B cell (primary cell): ENCODE results near the gene FOLR1. TPM values are rescaled to one million over a fixed set of nuclear protein-coding genes. Genes with fewer than 3 reads are reported as not detected.

Source experiments
- ATAC-seq: fragments of 200-7000 bp; cut with Tn5 transposase; one replicate; pipeline ENCODE4 v1.10.0; 2021; ENCODE audit warnings: low read depth, mild to moderate bottlenecking, moderate number of reproducible peaks, moderate library complexity
- CTCF ChIA-PET: fragments of 350-600 bp; sonication (Branson Sonifier 250); formaldehyde crosslinking; loops from one replicate; lab custom pipeline; 2021; ENCODE audit warnings: antibody characterized with exemption, inconsistent platforms; lab: Charles Lee
- POLR2A ChIA-PET: fragments of 350-600 bp; sonication (Branson Sonifier 250); formaldehyde crosslinking; loops from one replicate; lab custom pipeline; 2021; ENCODE audit warnings: antibody characterized with exemption; lab: Charles Lee
- DNase-seq: peaks from one replicate; pipeline ENCODE4 v3.0.0; 2013
- H2AFZ ChIP-seq: 2 replicates; pipeline ENCODE4 v1.6.1; 2012; ENCODE audit warnings: mild to moderate bottlenecking, low read depth, low read length; ENCODE audit not compliant: insufficient read depth, poor library complexity, severe bottlenecking
- H3K27ac ChIP-seq, 2 donors: 1 replicate in 1 of 2; 2 replicates in 1 of 2; pipeline ENCODE4 v1.5.1; 2012 to 2013; ENCODE audit warnings: low read length in 2 of 2, mild to moderate bottlenecking in 2 of 2, moderate library complexity in 1 of 2
- H3K27me3 ChIP-seq, 4 experiments: fragments of 200-600 bp in 1 of 4; sonication (generic) in 1 of 4; replicated peaks in 1 of 4; 1 replicate in 2 of 4; 2 replicates in 2 of 4; pipeline versions ENCODE4 v1.6.1 to v1.7.0; 2013 to 2016; ENCODE audit warnings: low read length in 3 of 4, mild to moderate bottlenecking in 2 of 4, mixed read lengths in 1 of 4, moderate library complexity in 1 of 4; ENCODE audit not compliant: insufficient read depth in 4 of 4, control insufficient read depth in 3 of 4; ENCODE audit errors: control extremely low read depth in 1 of 4
- H3K36me3 ChIP-seq, 2 experiments: replicated peaks in 1 of 2; 1 replicate in 1 of 2; 2 replicates in 1 of 2; pipeline versions ENCODE4 v1.6.1 to v1.7.1; 2013; ENCODE audit warnings: low read length in 1 of 2; ENCODE audit not compliant: insufficient read depth in 2 of 2, control insufficient read depth in 1 of 2; ENCODE audit errors: control extremely low read depth in 1 of 2, extremely low read depth in 1 of 2
- H3K4me1 ChIP-seq, 2 donors: fragments of 200-600 bp in 1 of 2; sonication (generic) in 1 of 2; 1 replicate in 1 of 2; 2 replicates in 1 of 2; pipeline versions ENCODE4 v1.5.1 to v1.6.1; 2013 to 2017; ENCODE audit warnings: low read length in 2 of 2; ENCODE audit not compliant: control insufficient read depth in 2 of 2, insufficient read depth in 2 of 2
- H3K4me2 ChIP-seq: replicated peaks from 2 replicates; pipeline ENCODE3; 2012; ENCODE audit warnings: mild to moderate bottlenecking, low read depth, low read length; ENCODE audit not compliant: poor library complexity, severe bottlenecking
- H3K4me3 ChIP-seq, 5 experiments: fragments of 200-600 bp in 1 of 5; sonication (generic) in 1 of 5; 1 replicate in 3 of 5; 2 replicates in 2 of 5; pipeline versions ENCODE4 v1.5.1 to v1.7.0; 2011 to 2016; ENCODE audit warnings: low read length in 4 of 5, mild to moderate bottlenecking in 4 of 5, low read depth in 2 of 5, control low read depth in 1 of 5, moderate library complexity in 1 of 5; ENCODE audit not compliant: insufficient read depth in 1 of 5; ENCODE audit errors: control extremely low read depth in 1 of 5, extremely low read depth in 1 of 5
- H3K79me2 ChIP-seq: fragments of 200-600 bp; sonication (generic); one replicate; pipeline ENCODE4 v1.6.0; 2016; ENCODE audit warnings: low read length; ENCODE audit not compliant: control insufficient read depth, insufficient read depth
- H3K9ac ChIP-seq: fragments of 200-600 bp; sonication (generic); 2 replicates; pipeline ENCODE4 v1.6.1; 2017; ENCODE audit warnings: mild to moderate bottlenecking, low read length, moderate library complexity
- H3K9me3 ChIP-seq, 3 donors: one replicate each; pipeline versions ENCODE4 v1.6.1 to v1.7.1; 2013; ENCODE audit warnings: low read length in 2 of 3; ENCODE audit not compliant: control insufficient read depth in 2 of 3, insufficient read depth in 1 of 3; ENCODE audit errors: control extremely low read depth in 1 of 3
- H4K20me1 ChIP-seq: 2 replicates; pipeline ENCODE4 v1.6.0; 2012; ENCODE audit warnings: mild to moderate bottlenecking, low read length; ENCODE audit not compliant: insufficient read depth, control insufficient read depth, poor library complexity, severe bottlenecking
- H3K27ac Mint-ChIP-seq: one replicate; pipeline ENCODE4 v1.8.0; 2021; ENCODE audit warnings: mixed read lengths
- H3K27me3 Mint-ChIP-seq: one replicate; pipeline ENCODE4 v1.8.0; 2021; ENCODE audit warnings: mixed read lengths
- H3K4me1 Mint-ChIP-seq: one replicate; pipeline ENCODE4 v1.8.0; 2021; ENCODE audit warnings: mixed read lengths
- H3K4me3 Mint-ChIP-seq: one replicate; pipeline ENCODE4 v1.8.0; 2021; ENCODE audit warnings: mixed read lengths
- H3K9me3 Mint-ChIP-seq: one replicate; pipeline ENCODE4 v1.8.0; 2022; ENCODE audit warnings: mixed read lengths; ENCODE audit not compliant: insufficient read depth
- CTCF ChIP-seq: fragments of 200-600 bp; IDR thresholded peaks from one replicate; pipeline ENCODE4 v1.8.0; 2022; ENCODE audit warnings: antibody characterized with exemption, mild to moderate bottlenecking
- EZH2 ChIP-seq: IDR thresholded peaks from 2 replicates; pipeline ENCODE4 v1.6.1; 2012; ENCODE audit warnings: borderline replicate concordance, low read depth, mild to moderate bottlenecking, moderate library complexity, low read length; ENCODE audit not compliant: insufficient read depth, poor library complexity, severe bottlenecking
- WGBS: methylation state at CpG from one replicate; pipeline ENCODE4 v1.1.5; 2013; ENCODE audit warnings: missing lambda C conversion rate; ENCODE audit not compliant: insufficient coverage; 5-methylcytosine and 5-hydroxymethylcytosine counted together
- intact Hi-C: fragments of 100-400 bp; cut with micrococcal nuclease; formaldehyde crosslinking; loops from one replicate; pipeline ENCODE4 v1.10.0; 2022
- polyA plus RNA-seq: library from polyadenylated mRNA; depleted of rRNA; stranded (reverse); fragments of >200 nt; gene quantifications from 2 replicates; pipeline ENCODE4 v1.2.3, GENCODE V29; 2012
- total RNA-seq, 2 donors: library from RNA; stranded (reverse); fragments of 120-200 nt in 1 of 2; gene quantifications; 1 replicate in 1 of 2; 2 replicates in 1 of 2; pipeline versions ENCODE4 v1.2.3 to v1.2.4, GENCODE V29; 2013 to 2022

The FOLR1 gene
- total and polyA plus RNA-seq, 2 donors (not counting 1 experiment from before 2014, with no cell fraction given) = not detected

- ChIA-PET POLR2A (no interaction called here), CTCF (interaction anchor here (1.0 kb wide), 1 partner anchor 18 kb away, joined by 3 read pairs; no protein-coding TSS in a partner anchor)
- DNase-seq (no peak), ATAC-seq (no peak)
- H3K9me3 Mint-ChIP-seq = no peaks in the 10 kb centered on the region
- TF ChIP-seq EZH2 (no peak), CTCF (no peak)
- Histone ChIP-seq H3K79me2 (no peaks in the 10 kb centered on the region), H2AFZ (no peak within 1 kb of the TSS), H3K9me3 (no peaks in the 10 kb centered on the region), H3K4me2 (peak within 1 kb of the TSS; percentile 12), H3K36me3 (no peaks in the 10 kb centered on the region), H3K4me1 (peaks cover 20 to 35% of the 10 kb centered on the region in 2 donors), H3K9ac (peak within 1 kb of the TSS; percentile 6), H3K27me3 (peaks cover 0 to 3% (median 0%) of the 10 kb centered on the region in 4 experiments), H3K4me3 (no peak within 1 kb of the TSS), H4K20me1 (no peaks in the 10 kb centered on the region), H3K27ac (no peak within 1 kb of the TSS)
- no peak within 1 kb of the TSS for H3K4me3 Mint-ChIP-seq
- 87% methylated on average over 6 of the region's 6 CpGs for WGBS
- peaks cover 34% of the 10 kb centered on the region for H3K4me1 Mint-ChIP-seq
- intact Hi-C loops = no loop called here
- no peak within 1 kb of the TSS for H3K27ac Mint-ChIP-seq
- H3K27me3 Mint-ChIP-seq = peaks cover 4% of the 10 kb centered on the region
Observed at GRCh38 chr11:72216638-72217037, 24.7 kb downstream of the FOLR1 start, which contains the start of gene FOLR2. FOLR2 (plus strand) TSS chr11:72216794; CDS start chr11:72218585, 1,791 bp downstream.

- Histone ChIP-seq H3K36me3 (no peaks in the 10 kb centered on the region), H3K4me3 (no peak overlapping the region), H3K9me3 (no peaks in the 10 kb centered on the region), H3K27me3 (peaks cover 0 to 3% (median 0%) of the 10 kb centered on the region in 4 experiments), H3K27ac (no peak overlapping the region), H3K9ac (peak overlapping the region; percentile 6), H2AFZ (no peak overlapping the region), H3K4me2 (peak overlapping the region; percentile 12), H3K79me2 (peaks cover 6% of the 10 kb centered on the region), H4K20me1 (no peaks in the 10 kb centered on the region), H3K4me1 (peaks cover 32 to 47% of the 10 kb centered on the region in 2 donors)
- Mint-ChIP-seq H3K4me1 (peaks cover 46% of the 10 kb centered on the region), H3K27me3 (peaks cover 4% of the 10 kb centered on the region), H3K4me3 (no peak overlapping the region), H3K27ac (peak overlapping the region; percentile 72), H3K9me3 (no peaks in the 10 kb centered on the region)
- ATAC-seq (no peak), DNase-seq (no peak)
- TF ChIP-seq EZH2 (no peak), CTCF (no peak)
- ChIA-PET POLR2A (no interaction called here), CTCF (no interaction called here)
- WGBS = 0% methylated on average over 1 of the region's 2 CpGs
- intact Hi-C loops = no loop called here
Observed at GRCh38 chr11:72217841-72218240, 25.9 kb downstream of the FOLR1 start.
